Tongue (tissue), 2 donors: ENCODE results near the gene VWA2. TPM values are rescaled to one million over a fixed set of nuclear protein-coding genes. Genes with fewer than 3 reads are reported as not detected.

Experiments
- DNase-seq: peaks from one replicate; pipeline ENCODE4 v3.0.0-alpha.2; 2015
- total RNA-seq: library from RNA; depleted of rRNA; stranded (reverse); fragments of >200 nt; gene quantifications from one replicate; pipeline ENCODE4 v1.2.3, GENCODE V29; 2014

Gene VWA2
- total RNA-seq, 1 donor from 2014 or later, result 7.3 TPM

GRCh38 chr10:114250236-114250635 lies 11.2 kb downstream of the VWA2 start:
- no peak for DNase-seq

GRCh38 chr10:114250716-114251115 lies 11.7 kb downstream of the VWA2 start:
- DNase-seq, result no peak

- no peak for DNase-seq
Observed at GRCh38 chr10:114252092-114252491, 13.0 kb downstream of the VWA2 start.

- no peak for DNase-seq
Observed at GRCh38 chr10:114252883-114253282, 13.8 kb downstream of the VWA2 start.

- DNase-seq, result no peak
Observed at GRCh38 chr10:114255227-114255626, 16.2 kb downstream of the VWA2 start.

- no peak for DNase-seq
Observed at GRCh38 chr10:114256008-114256765, 17.1 kb downstream of the VWA2 start.

- no peak for DNase-seq
Observed at GRCh38 chr10:114256822-114257221, 17.8 kb downstream of the VWA2 start.

GRCh38 chr10:114257498-114257897 lies 18.4 kb downstream of the VWA2 start:
- no peak for DNase-seq

GRCh38 chr10:114258274-114258840 lies 19.3 kb downstream of the VWA2 start:
- DNase-seq, result no peak

- no peak for DNase-seq
Observed at GRCh38 chr10:114259824-114260223, 20.8 kb downstream of the VWA2 start.

GRCh38 chr10:114260366-114260765 lies 21.3 kb downstream of the VWA2 start:
- no peak for DNase-seq

- no peak for DNase-seq
Observed at GRCh38 chr10:114261076-114261475, 22.0 kb downstream of the VWA2 start.

GRCh38 chr10:114262496-114262895 lies 23.4 kb downstream of the VWA2 start:
- DNase-seq, result no peak

- no peak for DNase-seq
Observed at GRCh38 chr10:114265392-114266053, 26.5 kb downstream of the VWA2 start.

GRCh38 chr10:114266521-114266920 lies 27.5 kb downstream of the VWA2 start:
- DNase-seq, result peak; percentile 45

GRCh38 chr10:114271075-114271778 lies 32.2 kb downstream of the VWA2 start:
- DNase-seq, result peak; percentile 69

GRCh38 chr10:114271779-114272167 lies 32.7 kb downstream of the VWA2 start:
- DNase-seq, result peak; percentile 44

GRCh38 chr10:114272696-114273095 lies 33.6 kb downstream of the VWA2 start:
- no peak for DNase-seq

GRCh38 chr10:114273910-114274309 lies 34.9 kb downstream of the VWA2 start:
- no peak for DNase-seq

GRCh38 chr10:114274616-114275453 lies 35.8 kb downstream of the VWA2 start:
- no peak for DNase-seq

- no peak for DNase-seq
Observed at GRCh38 chr10:114276066-114276465, 37.0 kb downstream of the VWA2 start.

- DNase-seq, result no peak
Observed at GRCh38 chr10:114276671-114277070, 37.6 kb downstream of the VWA2 start.
